Liver (tissue), 3 donors: ENCODE results near the gene DTX3L.

Experiments used
- FOXA2 ChIP-seq: IDR thresholded peaks from 2 replicates; pipeline ENCODE4 v1.6.1; 2016; ENCODE audit warnings: antibody characterized with exemption
- JUND ChIP-seq, 2 donors: IDR thresholded peaks; 2 replicates each; pipeline ENCODE4 v1.6.1; 2016; ENCODE audit warnings: antibody characterized with exemption in 2 of 2
- RAD21 ChIP-seq, 2 donors: IDR thresholded peaks; 2 replicates each; pipeline ENCODE4 v1.6.1; 2016; ENCODE audit warnings: antibody characterized with exemption in 2 of 2, mild to moderate bottlenecking in 2 of 2
- TAF1 ChIP-seq: conservative IDR thresholded peaks from 2 replicates; pipeline ENCODE4 v1.6.1; 2016; ENCODE audit warnings: antibody characterized with exemption, mild to moderate bottlenecking
- YY1 ChIP-seq: IDR thresholded peaks from 2 replicates; pipeline ENCODE4 v1.6.1; 2016; ENCODE audit warnings: antibody characterized with exemption, mild to moderate bottlenecking
- TF ChIP-seq, protein P1 (sequence below): fragments of 150-350 bp; IDR thresholded peaks from 2 replicates; pipeline ENCODE4 v1.5.1; 2017; ENCODE audit warnings: improper control_type of control experiment, low read depth, low read length; ENCODE audit not compliant: missing input control
- TF ChIP-seq, protein P2 (sequence below): IDR thresholded peaks from 2 replicates; pipeline ENCODE4 v1.6.1; 2016; ENCODE audit warnings: antibody characterized with exemption
- TF ChIP-seq, protein P3 (sequence below): IDR thresholded peaks from 2 replicates; pipeline ENCODE4 v1.6.1; 2016; ENCODE audit warnings: antibody characterized with exemption, mild to moderate bottlenecking
- TF ChIP-seq, protein P4 (sequence below): IDR thresholded peaks from 2 replicates; pipeline ENCODE4 v1.6.1; 2016; ENCODE audit warnings: antibody characterized with exemption
- donor health status: healthy.
- donor health status: healthy.

DNA sequence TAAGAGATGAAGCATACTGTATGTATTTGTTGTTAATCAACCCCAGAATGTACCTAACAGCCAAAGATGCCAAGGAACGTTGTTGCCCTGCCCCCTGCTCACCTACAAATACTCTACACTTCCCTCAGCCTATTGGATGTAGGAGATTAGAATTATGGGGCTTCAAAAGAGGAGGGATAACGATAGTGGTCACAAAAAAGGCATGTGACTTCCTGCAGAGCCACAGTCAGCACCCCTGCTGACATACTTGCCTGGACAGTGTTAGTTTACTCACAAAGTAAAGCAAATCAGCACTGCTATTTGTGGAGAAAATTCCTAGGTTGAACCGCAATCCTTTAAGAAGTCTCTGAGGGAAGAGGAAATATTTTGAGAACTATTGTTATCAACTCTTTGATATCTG, 51.2 kb downstream of the DTX3L start:
- TF ChIP-seq JUND (IDR thresholded peaks at IDR 0.05) (no peak), YY1 (no peak), TAF1 (no peak), RAD21 (IDR thresholded peaks at IDR 0.05) (no peak), FOXA2 (no peak)
- TF ChIP-seq, protein P1, sequence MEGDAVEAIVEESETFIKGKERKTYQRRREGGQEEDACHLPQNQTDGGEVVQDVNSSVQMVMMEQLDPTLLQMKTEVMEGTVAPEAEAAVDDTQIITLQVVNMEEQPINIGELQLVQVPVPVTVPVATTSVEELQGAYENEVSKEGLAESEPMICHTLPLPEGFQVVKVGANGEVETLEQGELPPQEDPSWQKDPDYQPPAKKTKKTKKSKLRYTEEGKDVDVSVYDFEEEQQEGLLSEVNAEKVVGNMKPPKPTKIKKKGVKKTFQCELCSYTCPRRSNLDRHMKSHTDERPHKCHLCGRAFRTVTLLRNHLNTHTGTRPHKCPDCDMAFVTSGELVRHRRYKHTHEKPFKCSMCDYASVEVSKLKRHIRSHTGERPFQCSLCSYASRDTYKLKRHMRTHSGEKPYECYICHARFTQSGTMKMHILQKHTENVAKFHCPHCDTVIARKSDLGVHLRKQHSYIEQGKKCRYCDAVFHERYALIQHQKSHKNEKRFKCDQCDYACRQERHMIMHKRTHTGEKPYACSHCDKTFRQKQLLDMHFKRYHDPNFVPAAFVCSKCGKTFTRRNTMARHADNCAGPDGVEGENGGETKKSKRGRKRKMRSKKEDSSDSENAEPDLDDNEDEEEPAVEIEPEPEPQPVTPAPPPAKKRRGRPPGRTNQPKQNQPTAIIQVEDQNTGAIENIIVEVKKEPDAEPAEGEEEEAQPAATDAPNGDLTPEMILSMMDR, result no peak
- TF ChIP-seq, protein P2, sequence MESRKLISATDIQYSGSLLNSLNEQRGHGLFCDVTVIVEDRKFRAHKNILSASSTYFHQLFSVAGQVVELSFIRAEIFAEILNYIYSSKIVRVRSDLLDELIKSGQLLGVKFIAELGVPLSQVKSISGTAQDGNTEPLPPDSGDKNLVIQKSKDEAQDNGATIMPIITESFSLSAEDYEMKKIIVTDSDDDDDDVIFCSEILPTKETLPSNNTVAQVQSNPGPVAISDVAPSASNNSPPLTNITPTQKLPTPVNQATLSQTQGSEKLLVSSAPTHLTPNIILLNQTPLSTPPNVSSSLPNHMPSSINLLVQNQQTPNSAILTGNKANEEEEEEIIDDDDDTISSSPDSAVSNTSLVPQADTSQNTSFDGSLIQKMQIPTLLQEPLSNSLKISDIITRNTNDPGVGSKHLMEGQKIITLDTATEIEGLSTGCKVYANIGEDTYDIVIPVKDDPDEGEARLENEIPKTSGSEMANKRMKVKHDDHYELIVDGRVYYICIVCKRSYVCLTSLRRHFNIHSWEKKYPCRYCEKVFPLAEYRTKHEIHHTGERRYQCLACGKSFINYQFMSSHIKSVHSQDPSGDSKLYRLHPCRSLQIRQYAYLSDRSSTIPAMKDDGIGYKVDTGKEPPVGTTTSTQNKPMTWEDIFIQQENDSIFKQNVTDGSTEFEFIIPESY, result no peak
- TF ChIP-seq, protein P3, sequence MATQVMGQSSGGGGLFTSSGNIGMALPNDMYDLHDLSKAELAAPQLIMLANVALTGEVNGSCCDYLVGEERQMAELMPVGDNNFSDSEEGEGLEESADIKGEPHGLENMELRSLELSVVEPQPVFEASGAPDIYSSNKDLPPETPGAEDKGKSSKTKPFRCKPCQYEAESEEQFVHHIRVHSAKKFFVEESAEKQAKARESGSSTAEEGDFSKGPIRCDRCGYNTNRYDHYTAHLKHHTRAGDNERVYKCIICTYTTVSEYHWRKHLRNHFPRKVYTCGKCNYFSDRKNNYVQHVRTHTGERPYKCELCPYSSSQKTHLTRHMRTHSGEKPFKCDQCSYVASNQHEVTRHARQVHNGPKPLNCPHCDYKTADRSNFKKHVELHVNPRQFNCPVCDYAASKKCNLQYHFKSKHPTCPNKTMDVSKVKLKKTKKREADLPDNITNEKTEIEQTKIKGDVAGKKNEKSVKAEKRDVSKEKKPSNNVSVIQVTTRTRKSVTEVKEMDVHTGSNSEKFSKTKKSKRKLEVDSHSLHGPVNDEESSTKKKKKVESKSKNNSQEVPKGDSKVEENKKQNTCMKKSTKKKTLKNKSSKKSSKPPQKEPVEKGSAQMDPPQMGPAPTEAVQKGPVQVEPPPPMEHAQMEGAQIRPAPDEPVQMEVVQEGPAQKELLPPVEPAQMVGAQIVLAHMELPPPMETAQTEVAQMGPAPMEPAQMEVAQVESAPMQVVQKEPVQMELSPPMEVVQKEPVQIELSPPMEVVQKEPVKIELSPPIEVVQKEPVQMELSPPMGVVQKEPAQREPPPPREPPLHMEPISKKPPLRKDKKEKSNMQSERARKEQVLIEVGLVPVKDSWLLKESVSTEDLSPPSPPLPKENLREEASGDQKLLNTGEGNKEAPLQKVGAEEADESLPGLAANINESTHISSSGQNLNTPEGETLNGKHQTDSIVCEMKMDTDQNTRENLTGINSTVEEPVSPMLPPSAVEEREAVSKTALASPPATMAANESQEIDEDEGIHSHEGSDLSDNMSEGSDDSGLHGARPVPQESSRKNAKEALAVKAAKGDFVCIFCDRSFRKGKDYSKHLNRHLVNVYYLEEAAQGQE, result no peak
- TF ChIP-seq, protein P4, sequence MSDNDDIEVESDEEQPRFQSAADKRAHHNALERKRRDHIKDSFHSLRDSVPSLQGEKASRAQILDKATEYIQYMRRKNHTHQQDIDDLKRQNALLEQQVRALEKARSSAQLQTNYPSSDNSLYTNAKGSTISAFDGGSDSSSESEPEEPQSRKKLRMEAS, result no peak
